ENCODE results near the gene ANGPTL8.

DNA sequence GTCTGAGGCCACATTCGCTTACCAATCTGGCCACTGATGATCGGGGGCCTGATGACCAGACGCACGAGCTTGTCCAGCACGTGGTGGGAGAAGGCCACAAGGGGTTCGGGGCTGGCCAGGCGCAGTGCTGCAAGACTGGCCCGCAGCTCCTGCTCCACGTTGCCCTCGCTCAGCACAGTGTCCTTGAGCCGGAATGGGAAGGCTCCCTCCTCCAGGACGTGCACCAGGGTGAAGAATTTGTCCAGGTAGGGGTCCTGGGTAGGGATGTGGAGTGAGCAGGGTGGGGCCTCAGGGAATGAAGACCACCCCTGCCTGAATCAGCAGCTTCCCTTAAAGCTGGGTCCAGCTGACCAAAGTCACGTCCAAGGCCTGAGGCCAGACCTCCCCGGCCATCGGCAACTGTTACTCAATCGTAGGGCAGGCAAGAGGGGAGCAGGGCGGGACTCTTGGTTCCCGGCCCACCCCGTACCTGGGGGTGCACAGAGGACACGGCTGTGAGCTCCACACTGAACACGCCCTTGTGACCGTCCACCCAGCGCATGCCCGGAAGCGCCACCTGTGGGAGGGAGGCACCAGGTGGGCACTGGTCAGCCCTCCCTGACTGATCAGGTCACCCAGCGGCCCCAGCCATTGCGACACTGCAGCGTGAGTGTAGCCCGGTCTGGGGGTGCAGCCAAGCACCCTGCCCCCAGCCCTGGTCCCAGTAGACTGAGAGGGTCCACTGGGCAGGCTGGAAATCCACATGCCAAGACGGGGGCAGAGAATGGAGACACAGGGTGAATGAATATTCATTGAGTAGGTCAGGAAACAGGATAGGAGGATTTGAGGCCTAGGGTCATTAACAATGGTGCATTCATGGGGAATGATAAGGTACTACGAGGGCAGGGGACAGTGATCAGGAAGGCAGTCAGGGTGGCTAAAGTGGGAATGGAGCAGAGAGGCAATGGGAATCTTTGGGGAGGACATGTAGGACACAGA, 2.8 kb upstream of the ANGPTL8 start:
- TF ChIP-seq, protein P1, sequence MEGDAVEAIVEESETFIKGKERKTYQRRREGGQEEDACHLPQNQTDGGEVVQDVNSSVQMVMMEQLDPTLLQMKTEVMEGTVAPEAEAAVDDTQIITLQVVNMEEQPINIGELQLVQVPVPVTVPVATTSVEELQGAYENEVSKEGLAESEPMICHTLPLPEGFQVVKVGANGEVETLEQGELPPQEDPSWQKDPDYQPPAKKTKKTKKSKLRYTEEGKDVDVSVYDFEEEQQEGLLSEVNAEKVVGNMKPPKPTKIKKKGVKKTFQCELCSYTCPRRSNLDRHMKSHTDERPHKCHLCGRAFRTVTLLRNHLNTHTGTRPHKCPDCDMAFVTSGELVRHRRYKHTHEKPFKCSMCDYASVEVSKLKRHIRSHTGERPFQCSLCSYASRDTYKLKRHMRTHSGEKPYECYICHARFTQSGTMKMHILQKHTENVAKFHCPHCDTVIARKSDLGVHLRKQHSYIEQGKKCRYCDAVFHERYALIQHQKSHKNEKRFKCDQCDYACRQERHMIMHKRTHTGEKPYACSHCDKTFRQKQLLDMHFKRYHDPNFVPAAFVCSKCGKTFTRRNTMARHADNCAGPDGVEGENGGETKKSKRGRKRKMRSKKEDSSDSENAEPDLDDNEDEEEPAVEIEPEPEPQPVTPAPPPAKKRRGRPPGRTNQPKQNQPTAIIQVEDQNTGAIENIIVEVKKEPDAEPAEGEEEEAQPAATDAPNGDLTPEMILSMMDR (IDR thresholded peaks at IDR 0.05): no peak
- TF ChIP-seq POLR2A (IDR thresholded peaks at IDR 0.05): no peak
